OCI-LY3 (cell line): Measurements from ENCODE around the gene ABCA4.

Experiments used
- H2AFZ ChIP-seq: fragments of 200-600, 300-600 bp; shearing (Covaris generic); 2 replicates; pipeline ENCODE4 v1.6.0; 2014; ENCODE audit warnings: antibody characterized with exemption, low read depth, low read length
- H3K27ac ChIP-seq: fragments of 200-600, 300-600 bp; sonication (generic); 2 replicates; pipeline ENCODE4 v1.5.1; 2014; ENCODE audit warnings: mild to moderate bottlenecking, low read length, moderate library complexity, mixed read lengths
- H3K27me3 ChIP-seq: fragments of 200-600, 300-600 bp; sonication (generic); 2 replicates; pipeline ENCODE4 v1.6.1; 2014; ENCODE audit warnings: low read depth, low read length, mixed read lengths
- H3K36me3 ChIP-seq: fragments of 200-600, 300-600 bp; sonication (generic); replicated peaks from 2 replicates; pipeline ENCODE3; 2014; ENCODE audit warnings: low read depth, low read length, mixed read lengths
- H3K4me1 ChIP-seq: fragments of 300-600, 200-600 bp; sonication (generic); 2 replicates; pipeline ENCODE4 v1.6.1; 2014; ENCODE audit warnings: low read length, mixed read lengths
- H3K4me2 ChIP-seq: fragments of 200-600, 300-600 bp; sonication (generic); 2 replicates; pipeline ENCODE4 v1.6.1; 2014; ENCODE audit warnings: low read length, mixed read lengths
- H3K4me3 ChIP-seq: fragments of 300-600, 200-600 bp; sonication (generic); 2 replicates; pipeline ENCODE4 v1.5.1; 2014; ENCODE audit warnings: antibody characterized with exemption, mild to moderate bottlenecking, low read length, moderate library complexity
- H3K79me2 ChIP-seq: fragments of 300-600, 200-600 bp; shearing (Covaris generic); 2 replicates; pipeline ENCODE4 v1.6.1; 2014; ENCODE audit warnings: mild to moderate bottlenecking, low read length, mixed read lengths
- H3K9ac ChIP-seq: fragments of 300-600, 200-600 bp; shearing (Covaris generic); 2 replicates; pipeline ENCODE4 v1.6.0; 2014; ENCODE audit warnings: mild to moderate bottlenecking, low read length, moderate library complexity
- H3K9me3 ChIP-seq: fragments of 200-600, 300-600 bp; shearing (Covaris generic); 2 replicates; pipeline ENCODE4 v1.6.1; 2014; ENCODE audit warnings: low read length, mixed read lengths; ENCODE audit not compliant: insufficient read depth
- H4K20me1 ChIP-seq: fragments of 200-600, 300-600 bp; sonication (generic); 2 replicates; pipeline ENCODE4 v1.6.1; 2016; ENCODE audit warnings: low read length, mixed read lengths; ENCODE audit not compliant: insufficient read depth
- EZH2phosphoT487 ChIP-seq: fragments of 200-600 bp; shearing (Covaris generic); IDR thresholded peaks from 2 replicates; pipeline ENCODE4 v1.6.1; 2018; ENCODE audit warnings: antibody characterized with exemption, mixed run types, low read depth
- TF ChIP-seq, protein P1 (sequence below): fragments of 200-600, 300-600 bp; sonication (generic); IDR thresholded peaks from 2 replicates; pipeline ENCODE4 v1.5.1; 2014; ENCODE audit warnings: antibody characterized with exemption, low read length, low read depth

Gene ABCA4

DNA sequence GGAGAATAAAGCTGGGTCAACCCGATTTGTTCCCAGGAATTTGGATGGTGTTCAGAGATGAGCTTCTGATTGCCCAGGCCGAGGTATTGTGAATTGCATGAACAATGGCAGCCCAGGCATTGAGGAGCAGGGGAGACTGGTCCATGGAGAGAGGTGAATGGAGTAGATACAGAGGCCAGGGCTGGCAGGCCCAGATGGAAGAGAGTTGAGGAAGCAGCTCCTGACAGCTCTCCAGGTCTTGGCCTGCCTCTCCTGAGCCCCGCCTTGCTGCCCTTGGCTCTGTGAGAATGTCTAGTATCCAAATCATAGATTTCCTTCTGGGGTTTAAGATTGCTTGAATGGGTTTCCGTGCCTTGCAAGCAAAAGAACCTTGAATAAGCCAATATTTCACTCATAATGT is 11.5 kb downstream of the ABCA4 start:
- peaks cover 79% of the 10 kb centered on the region for H3K27me3 ChIP-seq
- H2AFZ ChIP-seq = no peak overlapping the region
- H3K4me1 ChIP-seq = peaks cover 12% of the 10 kb centered on the region
- no peak overlapping the region for H3K4me2 ChIP-seq
- no peaks in the 10 kb centered on the region for H3K79me2 ChIP-seq
- peaks cover 19% of the 10 kb centered on the region for H4K20me1 ChIP-seq
- no peak overlapping the region for H3K27ac ChIP-seq
- H3K9me3 ChIP-seq = no peaks in the 10 kb centered on the region
- H3K9ac ChIP-seq = no peak overlapping the region
- H3K4me3 ChIP-seq = no peak overlapping the region
- no peaks in the 10 kb centered on the region for H3K36me3 ChIP-seq
- TF ChIP-seq, protein P1, sequence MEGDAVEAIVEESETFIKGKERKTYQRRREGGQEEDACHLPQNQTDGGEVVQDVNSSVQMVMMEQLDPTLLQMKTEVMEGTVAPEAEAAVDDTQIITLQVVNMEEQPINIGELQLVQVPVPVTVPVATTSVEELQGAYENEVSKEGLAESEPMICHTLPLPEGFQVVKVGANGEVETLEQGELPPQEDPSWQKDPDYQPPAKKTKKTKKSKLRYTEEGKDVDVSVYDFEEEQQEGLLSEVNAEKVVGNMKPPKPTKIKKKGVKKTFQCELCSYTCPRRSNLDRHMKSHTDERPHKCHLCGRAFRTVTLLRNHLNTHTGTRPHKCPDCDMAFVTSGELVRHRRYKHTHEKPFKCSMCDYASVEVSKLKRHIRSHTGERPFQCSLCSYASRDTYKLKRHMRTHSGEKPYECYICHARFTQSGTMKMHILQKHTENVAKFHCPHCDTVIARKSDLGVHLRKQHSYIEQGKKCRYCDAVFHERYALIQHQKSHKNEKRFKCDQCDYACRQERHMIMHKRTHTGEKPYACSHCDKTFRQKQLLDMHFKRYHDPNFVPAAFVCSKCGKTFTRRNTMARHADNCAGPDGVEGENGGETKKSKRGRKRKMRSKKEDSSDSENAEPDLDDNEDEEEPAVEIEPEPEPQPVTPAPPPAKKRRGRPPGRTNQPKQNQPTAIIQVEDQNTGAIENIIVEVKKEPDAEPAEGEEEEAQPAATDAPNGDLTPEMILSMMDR = no peak
- no peak for TF ChIP-seq EZH2phosphoT487

DNA sequence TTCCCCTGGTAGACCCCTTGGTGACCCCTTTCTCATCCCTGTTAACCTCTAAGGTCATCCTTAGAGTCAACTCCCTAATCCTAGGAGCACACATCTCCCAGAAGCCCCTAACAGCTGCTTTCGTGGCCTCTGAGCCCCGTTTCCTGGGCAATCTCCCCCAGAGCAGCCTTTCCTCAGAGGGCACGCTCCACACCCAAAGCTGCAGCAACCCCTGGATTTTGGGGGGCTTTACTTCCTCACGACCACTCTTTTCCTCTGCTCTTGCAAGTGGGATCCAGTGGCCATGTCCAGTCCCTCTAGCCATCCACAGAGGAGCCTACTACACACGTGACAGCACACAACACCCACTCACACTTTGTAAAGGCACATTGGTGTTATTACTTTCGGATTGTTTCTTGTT is 13.8 kb downstream of the ABCA4 start:
- H3K4me2 ChIP-seq = no peak overlapping the region
- no peak for TF ChIP-seq EZH2phosphoT487
- TF ChIP-seq, protein P1 = no peak

GRCh38 chr1:94106716-94107115 is 14.2 kb downstream of the ABCA4 start:
- no peaks in the 10 kb centered on the region for H3K79me2 ChIP-seq
- TF ChIP-seq EZH2phosphoT487 = no peak
- TF ChIP-seq, protein P1 = no peak
- no peak overlapping the region for H2AFZ ChIP-seq
- H3K27ac ChIP-seq = no peak overlapping the region
- no peaks in the 10 kb centered on the region for H3K36me3 ChIP-seq
- no peak overlapping the region for H3K4me3 ChIP-seq
- H3K4me1 ChIP-seq = peaks cover 9% of the 10 kb centered on the region
- peaks cover 79% of the 10 kb centered on the region for H3K27me3 ChIP-seq
- H4K20me1 ChIP-seq = peaks cover 33% of the 10 kb centered on the region
- H3K9me3 ChIP-seq = no peaks in the 10 kb centered on the region
- H3K4me2 ChIP-seq = no peak overlapping the region
- no peak overlapping the region for H3K9ac ChIP-seq

More for the DNA sequence above, 13.8 kb downstream of the ABCA4 start:
- Histone ChIP-seq H4K20me1 (peaks cover 33% of the 10 kb centered on the region), H2AFZ (no peak overlapping the region), H3K9ac (no peak overlapping the region), H3K79me2 (no peaks in the 10 kb centered on the region), H3K27ac (no peak overlapping the region), H3K9me3 (no peaks in the 10 kb centered on the region), H3K4me3 (no peak overlapping the region), H3K36me3 (no peaks in the 10 kb centered on the region), H3K27me3 (peaks cover 81% of the 10 kb centered on the region), H3K4me1 (peaks cover 12% of the 10 kb centered on the region)

- Histone ChIP-seq H3K4me3 (no peak overlapping the region), H3K4me1 (peaks cover 8% of the 10 kb centered on the region), H4K20me1 (peaks cover 33% of the 10 kb centered on the region), H3K36me3 (no peaks in the 10 kb centered on the region), H2AFZ (no peak overlapping the region), H3K9ac (no peak overlapping the region), H3K9me3 (no peaks in the 10 kb centered on the region), H3K27ac (no peak overlapping the region), H3K27me3 (peaks cover 80% of the 10 kb centered on the region), H3K79me2 (no peaks in the 10 kb centered on the region), H3K4me2 (no peak overlapping the region)
- 0 out of 2 replicates have a peak, but pooled peaks have one; percentile 38 for TF ChIP-seq EZH2phosphoT487
- TF ChIP-seq, protein P1 = no peak
Observed at GRCh38 chr1:94105957-94106529, 14.9 kb downstream of the ABCA4 start.
